Kidney epithelial cell (primary cell): ENCODE results near the gene DSP. TPM values are rescaled to one million over a fixed set of nuclear protein-coding genes. Genes with fewer than 3 reads are reported as not detected.

Experiments used
- DNase-seq: peaks from one replicate; pipeline ENCODE4 v3.0.0-alpha.2; 2010; ENCODE audit warnings: low read depth
- H3K27me3 ChIP-seq: 2 replicates; pipeline ENCODE4 v1.6.0; 2011; ENCODE audit warnings: low read length; ENCODE audit not compliant: control insufficient read depth, insufficient read depth
- H3K36me3 ChIP-seq: 2 replicates; pipeline ENCODE4 v1.5.1; 2011; ENCODE audit warnings: low read length; ENCODE audit not compliant: control insufficient read depth, insufficient read depth
- H3K4me3 ChIP-seq: 2 replicates; pipeline ENCODE4 v1.5.1; 2011; ENCODE audit warnings: low read depth, mild to moderate bottlenecking, control low read depth, low read length
- total RNA-seq: library from RNA; depleted of rRNA; stranded (reverse); fragments of >200 nt; gene quantifications from 2 replicates; pipeline ENCODE4 v1.2.3, GENCODE V29; 2015
- TF ChIP-seq, protein P1 (sequence below): IDR thresholded peaks from 2 replicates; pipeline ENCODE4 v1.5.1; 2011; ENCODE audit warnings: mild to moderate bottlenecking, moderate library complexity, low read length, control low read depth, inconsistent platforms; ENCODE audit not compliant: insufficient read depth, poor library complexity, severe bottlenecking

DSP gene
- total RNA-seq, 1 donor from 2014 or later: 220 TPM

DNA sequence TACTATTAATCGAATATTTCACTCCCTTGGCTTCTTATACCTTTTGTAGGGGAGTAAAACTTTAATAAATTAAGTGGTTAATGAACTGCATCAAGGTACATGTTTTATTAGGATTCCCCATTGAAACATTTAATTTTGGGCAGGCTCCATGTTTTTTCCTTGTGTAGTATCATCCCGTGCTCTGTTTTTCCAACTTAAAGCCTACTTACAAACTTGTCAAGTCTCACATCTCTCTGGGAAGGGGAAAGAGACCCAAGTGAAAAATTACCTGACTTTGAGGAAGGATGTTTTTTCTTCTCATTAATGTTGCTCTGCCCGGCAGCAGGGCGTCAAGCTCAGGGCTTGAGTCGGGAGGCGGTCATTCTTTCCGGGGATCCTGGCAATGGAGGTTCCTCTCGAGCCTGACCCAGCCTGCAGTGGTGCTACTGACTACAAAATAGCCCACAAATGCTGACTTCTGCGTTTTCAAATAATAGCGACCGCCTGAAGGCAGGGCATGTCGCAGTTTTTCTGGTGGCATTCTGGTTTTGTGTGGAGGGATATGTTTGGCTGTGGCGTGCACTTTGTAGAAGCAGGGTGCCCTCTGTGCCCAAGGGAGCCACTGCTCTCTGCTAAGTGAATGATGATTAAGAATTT is 2.4 kb downstream of the DSP start:
- Histone ChIP-seq H3K36me3 (no peaks in the 10 kb centered on the region), H3K27me3 (no peaks in the 10 kb centered on the region), H3K4me3 (peak overlapping the region; percentile 69)
- TF ChIP-seq, protein P1, sequence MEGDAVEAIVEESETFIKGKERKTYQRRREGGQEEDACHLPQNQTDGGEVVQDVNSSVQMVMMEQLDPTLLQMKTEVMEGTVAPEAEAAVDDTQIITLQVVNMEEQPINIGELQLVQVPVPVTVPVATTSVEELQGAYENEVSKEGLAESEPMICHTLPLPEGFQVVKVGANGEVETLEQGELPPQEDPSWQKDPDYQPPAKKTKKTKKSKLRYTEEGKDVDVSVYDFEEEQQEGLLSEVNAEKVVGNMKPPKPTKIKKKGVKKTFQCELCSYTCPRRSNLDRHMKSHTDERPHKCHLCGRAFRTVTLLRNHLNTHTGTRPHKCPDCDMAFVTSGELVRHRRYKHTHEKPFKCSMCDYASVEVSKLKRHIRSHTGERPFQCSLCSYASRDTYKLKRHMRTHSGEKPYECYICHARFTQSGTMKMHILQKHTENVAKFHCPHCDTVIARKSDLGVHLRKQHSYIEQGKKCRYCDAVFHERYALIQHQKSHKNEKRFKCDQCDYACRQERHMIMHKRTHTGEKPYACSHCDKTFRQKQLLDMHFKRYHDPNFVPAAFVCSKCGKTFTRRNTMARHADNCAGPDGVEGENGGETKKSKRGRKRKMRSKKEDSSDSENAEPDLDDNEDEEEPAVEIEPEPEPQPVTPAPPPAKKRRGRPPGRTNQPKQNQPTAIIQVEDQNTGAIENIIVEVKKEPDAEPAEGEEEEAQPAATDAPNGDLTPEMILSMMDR: no peak
- no peak for DNase-seq

DNA sequence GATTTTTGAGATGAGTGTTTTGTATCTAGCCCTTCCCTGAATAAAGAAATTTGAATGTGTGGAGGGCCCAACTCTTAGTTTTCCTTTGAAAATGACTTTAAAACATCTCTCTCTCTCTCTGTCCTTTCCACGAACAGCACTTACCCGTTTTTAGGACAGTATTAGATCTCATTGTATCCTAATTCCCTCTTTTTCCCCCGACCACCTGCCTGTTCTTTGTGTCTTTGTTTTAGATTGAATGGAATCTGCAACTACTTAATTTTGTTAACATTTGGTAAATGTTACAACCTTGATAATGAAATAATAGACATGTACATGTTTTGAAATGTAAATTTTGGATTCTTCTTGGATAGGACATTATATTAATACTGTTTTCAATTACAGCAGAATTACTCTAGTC is 3.1 kb downstream of the DSP start:
- no peak overlapping the region for H3K4me3 ChIP-seq
- DNase-seq: no peak
- no peaks in the 10 kb centered on the region for H3K36me3 ChIP-seq
- TF ChIP-seq, protein P1: no peak
- no peaks in the 10 kb centered on the region for H3K27me3 ChIP-seq

DNA sequence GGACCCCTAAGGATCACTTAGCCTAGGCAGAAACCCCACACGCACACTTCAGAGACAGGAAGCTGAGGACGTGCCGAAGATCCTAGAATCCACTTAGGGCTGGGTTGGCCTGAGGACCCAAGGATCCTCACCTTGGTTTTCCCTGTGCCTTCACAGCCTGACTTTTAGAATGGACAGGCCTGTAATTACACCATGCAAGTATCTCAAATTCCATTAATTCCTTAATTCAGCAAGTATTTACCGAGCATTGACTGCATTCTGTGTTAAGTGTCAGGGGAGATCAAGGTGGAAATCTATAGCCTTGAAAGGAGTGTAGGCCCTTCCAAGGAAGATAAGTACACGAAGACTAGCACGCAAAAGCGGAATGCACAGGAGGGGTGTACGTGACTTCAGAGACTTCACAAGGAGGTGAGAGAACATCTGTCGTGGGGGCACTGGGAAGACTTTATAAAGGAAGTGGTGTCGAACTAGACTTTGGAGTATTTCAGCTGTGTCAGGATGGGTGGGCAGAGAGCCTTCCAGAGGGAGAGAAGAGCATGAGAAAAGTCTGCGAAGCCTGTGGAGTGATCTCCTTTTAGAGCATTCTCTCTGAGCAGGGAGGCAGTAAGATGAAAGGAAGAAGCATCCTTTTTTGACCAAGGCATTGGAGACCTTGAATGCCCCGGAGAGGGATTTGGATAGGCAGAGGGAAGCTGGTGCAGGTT is 4.0 kb downstream of the DSP start:
- TF ChIP-seq, protein P1: no peak
- no peak for DNase-seq
- Histone ChIP-seq H3K36me3 (no peaks in the 10 kb centered on the region), H3K4me3 (no peak overlapping the region), H3K27me3 (no peaks in the 10 kb centered on the region)

DNA sequence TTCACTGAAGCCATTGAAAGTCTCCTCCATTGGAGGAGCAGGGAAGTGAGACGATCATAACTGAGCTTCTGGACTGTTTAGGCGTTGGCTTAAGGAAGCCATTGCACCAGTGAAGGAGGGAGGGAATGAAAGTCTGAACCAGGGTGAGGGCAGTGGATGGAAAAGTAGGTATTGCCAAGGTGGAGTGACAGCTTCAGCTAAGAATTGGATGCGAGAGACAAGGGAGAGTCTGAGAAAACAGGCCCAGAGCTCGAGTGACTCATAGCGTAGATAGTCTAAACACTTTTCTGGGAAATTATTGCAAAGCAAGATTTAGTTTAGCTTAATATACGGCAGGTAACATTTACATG is 4.5 kb downstream of the DSP start:
- no peak overlapping the region for H3K4me3 ChIP-seq
- TF ChIP-seq, protein P1: no peak
- no peak for DNase-seq
- no peaks in the 10 kb centered on the region for H3K27me3 ChIP-seq
- no peaks in the 10 kb centered on the region for H3K36me3 ChIP-seq

DNA sequence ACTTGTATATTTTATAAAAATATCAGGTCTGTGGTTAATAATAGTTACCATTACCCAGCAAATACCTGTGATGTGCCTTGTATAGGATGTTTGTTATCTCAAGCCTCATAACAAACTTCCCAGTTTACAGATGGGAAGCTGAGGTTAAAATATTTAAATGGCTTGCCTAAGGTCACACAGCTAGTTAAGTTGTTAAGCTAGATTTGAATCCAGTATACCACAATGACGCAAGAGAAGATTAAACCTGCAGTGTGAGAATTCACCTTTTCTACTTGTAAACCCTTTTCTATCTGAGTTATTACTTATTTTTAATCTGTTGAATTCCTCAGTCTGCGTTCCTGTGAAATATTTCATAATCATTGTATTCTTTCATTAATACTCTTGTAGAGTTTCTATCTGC is 4.9 kb downstream of the DSP start:
- no peak for DNase-seq
- TF ChIP-seq, protein P1: no peak
- H3K4me3 ChIP-seq: no peak overlapping the region

DNA sequence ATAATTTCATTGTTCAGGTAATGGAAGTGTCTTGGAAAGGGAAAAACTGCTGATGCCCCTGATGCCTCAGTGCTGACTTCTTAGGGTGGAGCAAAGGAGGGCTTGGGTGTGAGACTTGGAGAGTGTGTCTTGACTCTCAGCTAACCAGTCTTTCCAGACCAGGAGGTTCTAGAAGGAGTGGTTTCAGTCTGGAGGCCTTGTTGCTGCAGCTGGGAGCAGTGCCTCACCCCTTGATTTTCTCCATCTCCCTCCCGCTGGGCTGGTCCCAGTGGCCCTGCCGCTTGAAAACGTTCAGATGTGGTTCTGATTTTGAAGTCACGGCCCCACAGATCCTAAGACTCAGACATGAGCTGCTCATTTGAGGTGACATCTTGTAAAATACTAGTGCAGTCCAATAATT is 5.4 kb downstream of the DSP start:
- Histone ChIP-seq H3K4me3 (no peak overlapping the region), H3K36me3 (no peaks in the 10 kb centered on the region), H3K27me3 (no peaks in the 10 kb centered on the region)
- TF ChIP-seq, protein P1: no peak
- DNase-seq: no peak

More for the DNA sequence above, 4.9 kb downstream of the DSP start:
- H3K27me3 ChIP-seq: no peaks in the 10 kb centered on the region
- no peaks in the 10 kb centered on the region for H3K36me3 ChIP-seq
